Hepatocyte (in vitro differentiated cells): ENCODE measurements around the gene TFR2. TPM values are rescaled to one million over a fixed set of nuclear protein-coding genes. Genes with fewer than 3 reads are reported as not detected.

Source experiments
- DNase-seq: peaks from one replicate; pipeline ENCODE4 v3.0.0-alpha.2; 2016; ENCODE audit warnings: low spot score
- H2AFZ ChIP-seq: fragments of 200-600 bp; sonication (generic); 2 replicates; pipeline ENCODE4 v1.6.0; 2016; ENCODE audit warnings: antibody characterized with exemption, mild to moderate bottlenecking
- H3K27ac ChIP-seq: fragments of 200-600 bp; sonication (generic); 2 replicates; pipeline ENCODE4 v1.5.1; 2016; ENCODE audit warnings: mild to moderate bottlenecking
- H3K27me3 ChIP-seq: fragments of 200-600 bp; sonication (generic); 2 replicates; pipeline ENCODE4 v1.6.1; 2016
- H3K36me3 ChIP-seq: fragments of 200-600 bp; sonication (generic); replicated peaks from 2 replicates; pipeline ENCODE4 v1.5.1; 2016; ENCODE audit warnings: low read depth; ENCODE audit not compliant: insufficient read depth
- H3K4me1 ChIP-seq: fragments of 200-600 bp; sonication (generic); 2 replicates; pipeline ENCODE4 v1.5.1; 2016; ENCODE audit warnings: mild to moderate bottlenecking, moderate library complexity; ENCODE audit not compliant: insufficient read depth
- H3K4me2 ChIP-seq: fragments of 200-600 bp; sonication (generic); 2 replicates; pipeline ENCODE4 v1.6.0; 2016
- H3K4me3 ChIP-seq: fragments of 200-600 bp; sonication (generic); 2 replicates; pipeline ENCODE4 v1.5.1; 2016; ENCODE audit warnings: mild to moderate bottlenecking
- H3K79me2 ChIP-seq: fragments of 200-600 bp; sonication (generic); 2 replicates; pipeline ENCODE4 v1.6.0; 2017; ENCODE audit warnings: mild to moderate bottlenecking
- H3K9me2 ChIP-seq: fragments of 200-600 bp; sonication (generic); replicated peaks from 2 replicates; pipeline ENCODE4 v1.6.0; 2017; ENCODE audit warnings: mild to moderate bottlenecking; ENCODE audit not compliant: insufficient read depth
- H3K9me3 ChIP-seq: fragments of 200-600 bp; sonication (generic); 2 replicates; pipeline ENCODE4 v1.5.1; 2016; ENCODE audit warnings: low read depth, mild to moderate bottlenecking
- H4K20me1 ChIP-seq: fragments of 200-600 bp; sonication (generic); 2 replicates; pipeline ENCODE4 v1.6.0; 2016; ENCODE audit warnings: mild to moderate bottlenecking; ENCODE audit not compliant: insufficient read depth, poor library complexity, severe bottlenecking
- CTCF ChIP-seq: fragments of 200-600 bp; sonication (generic); IDR thresholded peaks from 2 replicates; pipeline ENCODE4 v1.5.1; 2016; ENCODE audit warnings: antibody characterized with exemption, mild to moderate bottlenecking; ENCODE audit not compliant: poor library complexity
- EZH2 ChIP-seq: fragments of 200-600 bp; sonication (generic); IDR thresholded peaks from 2 replicates; pipeline ENCODE4 v1.6.1; 2016; ENCODE audit warnings: antibody characterized with exemption, mild to moderate bottlenecking, borderline replicate concordance
- EZH2phosphoT487 ChIP-seq: fragments of 200-600 bp; sonication (generic); IDR thresholded peaks from one replicate; pipeline ENCODE4 v1.6.1; 2018; ENCODE audit warnings: antibody characterized with exemption, mild to moderate bottlenecking, low read depth, moderate library complexity; ENCODE audit not compliant: unreplicated experiment, severe bottlenecking
- WGBS: methylation state at CpG from one replicate; pipeline ENCODE4 v1.1.6; 2016; ENCODE audit warnings: low lambda C conversion rate; ENCODE audit errors: missing lambda C conversion rate; 5-methylcytosine and 5-hydroxymethylcytosine counted together
- polyA plus RNA-seq: library from polyadenylated mRNA; unstranded; fragments of >200 nt; fragmentation: Nextera tagmentation; extraction: Ambion mirVana; gene quantifications from 2 replicates; pipeline ENCODE4 v1.2.1, GENCODE V29; 2016
- total RNA-seq: library from RNA; depleted of rRNA; stranded (reverse); fragments of >200 nt; gene quantifications from 2 replicates; pipeline ENCODE4 v1.2.3, GENCODE V29; 2014

The TFR2 gene
- total and polyA plus RNA-seq, 2 experiments from 2014 or later = 13.5 to 16.8 TPM

- H4K20me1 ChIP-seq = no peaks in the 10 kb centered on the region
- no peaks in the 10 kb centered on the region for H3K9me2 ChIP-seq
- 97% methylated on average over 13 of the region's 13 CpGs for WGBS
- H2AFZ ChIP-seq = no peak overlapping the region
- DNase-seq = no peak
- no peak overlapping the region for H3K4me3 ChIP-seq
- peaks cover 10% of the 10 kb centered on the region for H3K79me2 ChIP-seq
- no peaks in the 10 kb centered on the region for H3K9me3 ChIP-seq
- peaks cover 13% of the 10 kb centered on the region for H3K4me1 ChIP-seq
- H3K36me3 ChIP-seq = no peaks in the 10 kb centered on the region
- H3K27ac ChIP-seq = no peak overlapping the region
- no peak overlapping the region for H3K4me2 ChIP-seq
- TF ChIP-seq EZH2 = no peak
- no peaks in the 10 kb centered on the region for H3K27me3 ChIP-seq
Observed at GRCh38 chr7:100576384-100576993, 64.9 kb downstream of the TFR2 start.

GRCh38 chr7:100575746-100576383, 65.5 kb downstream of the TFR2 start:
- no peak overlapping the region for H3K27ac ChIP-seq
- no peak overlapping the region for H3K4me3 ChIP-seq
- WGBS = 95% methylated on average over 15 of the region's 17 CpGs
- peaks cover 19% of the 10 kb centered on the region for H3K4me1 ChIP-seq
- no peak overlapping the region for H2AFZ ChIP-seq
- H3K79me2 ChIP-seq = peaks cover 5% of the 10 kb centered on the region
- H3K9me2 ChIP-seq = no peaks in the 10 kb centered on the region
- H3K4me2 ChIP-seq = no peak overlapping the region
- no peaks in the 10 kb centered on the region for H4K20me1 ChIP-seq
- no peaks in the 10 kb centered on the region for H3K27me3 ChIP-seq
- no peak for TF ChIP-seq EZH2
- no peak for TF ChIP-seq CTCF
- TF ChIP-seq EZH2phosphoT487 = no peak
- no peak for DNase-seq
- no peaks in the 10 kb centered on the region for H3K36me3 ChIP-seq
- no peaks in the 10 kb centered on the region for H3K9me3 ChIP-seq

GRCh38 chr7:100575206-100575631, 66.1 kb downstream of the TFR2 start:
- no peaks in the 10 kb centered on the region for H3K9me3 ChIP-seq
- WGBS = 84% methylated on average over 12 of the region's 14 CpGs
- H3K4me1 ChIP-seq = peaks cover 26% of the 10 kb centered on the region
- H3K4me3 ChIP-seq = no peak overlapping the region
- H4K20me1 ChIP-seq = no peaks in the 10 kb centered on the region
- no peaks in the 10 kb centered on the region for H3K9me2 ChIP-seq
- no peak overlapping the region for H3K27ac ChIP-seq
- no peak for TF ChIP-seq CTCF
- TF ChIP-seq EZH2 = no peak
- no peak for TF ChIP-seq EZH2phosphoT487
- H3K79me2 ChIP-seq = no peaks in the 10 kb centered on the region
- no peak overlapping the region for H2AFZ ChIP-seq
- DNase-seq = no peak
- H3K4me2 ChIP-seq = no peak overlapping the region
- H3K27me3 ChIP-seq = no peaks in the 10 kb centered on the region
- no peaks in the 10 kb centered on the region for H3K36me3 ChIP-seq

GRCh38 chr7:100574362-100575205, 66.8 kb downstream of the TFR2 start:
- no peaks in the 10 kb centered on the region for H4K20me1 ChIP-seq
- peaks cover 32% of the 10 kb centered on the region for H3K4me1 ChIP-seq
- no peak overlapping the region for H3K27ac ChIP-seq
- 96% methylated on average over 23 of the region's 44 CpGs for WGBS
- no peak overlapping the region for H3K4me2 ChIP-seq
- no peaks in the 10 kb centered on the region for H3K27me3 ChIP-seq
- H3K9me3 ChIP-seq = no peaks in the 10 kb centered on the region
- H3K9me2 ChIP-seq = no peaks in the 10 kb centered on the region
- H2AFZ ChIP-seq = no peak overlapping the region
- no peak for TF ChIP-seq EZH2
- TF ChIP-seq EZH2phosphoT487 = no peak
- no peak for TF ChIP-seq CTCF
- H3K4me3 ChIP-seq = no peak overlapping the region
- DNase-seq = no peak
- H3K36me3 ChIP-seq = no peaks in the 10 kb centered on the region
- H3K79me2 ChIP-seq = no peaks in the 10 kb centered on the region
